GM19468 (cell line): Measurements from ENCODE around the gene THYN1.
"Not testable (repeated sequence)": the region's sequence is repeated elsewhere in the genome, so short reads cannot be mapped to it uniquely, and the experiment has no call there.

Experiments used
- ATAC-seq: cut with Tn5 transposase; IDR thresholded peaks from one replicate; pipeline ENCODE4 v1.9.1; 2021; ENCODE audit warnings: mild to moderate bottlenecking, moderate library complexity, moderate number of reproducible peaks; ENCODE audit not compliant: unreplicated experiment; ENCODE audit errors: extremely low read depth

Gene THYN1

GRCh38 chr11:134253188-134253993, at the start of gene THYN1, which contains the start of gene ACAD8:
Gene THYN1 (minus strand): TSS chr11:134253352. CDS start chr11:134252882, 470 bp downstream.
Gene ACAD8 (plus strand): TSS chr11:134253568. CDS start chr11:134253601, 33 bp downstream.
- ATAC-seq = peak; percentile 100

- ATAC-seq = no peak
Measured at GRCh38 chr11:134294664-134295063, 41.5 kb upstream of the THYN1 start.

GRCh38 chr11:134293119-134294113, 40.3 kb upstream of the THYN1 start:
- ATAC-seq = no peak

- no peak for ATAC-seq
Measured at GRCh38 chr11:134292661-134293060, 39.5 kb upstream of the THYN1 start.

GRCh38 chr11:134291196-134291595, 38.0 kb upstream of the THYN1 start:
- ATAC-seq = no peak

- ATAC-seq = no peak
Measured at GRCh38 chr11:134290646-134291045, 37.5 kb upstream of the THYN1 start.

GRCh38 chr11:134289789-134290188, 36.6 kb upstream of the THYN1 start:
- ATAC-seq = no peak

- ATAC-seq = no peak
Measured at GRCh38 chr11:134289167-134289566, 36.0 kb upstream of the THYN1 start.

GRCh38 chr11:134288486-134288885, 35.3 kb upstream of the THYN1 start:
- no peak for ATAC-seq

- no peak for ATAC-seq
Measured at GRCh38 chr11:134287561-134287960, 34.4 kb upstream of the THYN1 start.

- ATAC-seq = not testable (repeated sequence)
Measured at GRCh38 chr11:134284349-134284748, 31.2 kb upstream of the THYN1 start.

- no peak for ATAC-seq
Measured at GRCh38 chr11:134283461-134284230, 30.5 kb upstream of the THYN1 start.

GRCh38 chr11:134282121-134283045, 29.2 kb upstream of the THYN1 start:
- no peak for ATAC-seq

- ATAC-seq = not testable (repeated sequence)
Measured at GRCh38 chr11:134281635-134282034, 28.5 kb upstream of the THYN1 start.

GRCh38 chr11:134278356-134278755, 25.2 kb upstream of the THYN1 start:
- no peak for ATAC-seq

- ATAC-seq = no peak
Measured at GRCh38 chr11:134277183-134278001, 24.2 kb upstream of the THYN1 start.

- ATAC-seq = peak; percentile 12
Measured at GRCh38 chr11:134276396-134277182, 23.4 kb upstream of the THYN1 start.
